Measurements from ENCODE around the gene TEX14. TPM values are rescaled to one million over a fixed set of nuclear protein-coding genes. Genes with fewer than 3 reads are reported as not detected.
"Not testable (repeated sequence)": the region's sequence is repeated elsewhere in the genome, so short reads cannot be mapped to it uniquely, and the experiment has no call there.

Gene TEX14
- total and polyA plus RNA-seq, 9 donors = 0.11 to 1.0 (median 0.34) TPM

- Histone ChIP-seq H3K4me3 (no peak overlapping the region), H3K36me3 (no peaks in the 10 kb centered on the region), H3K9me3 (no peaks in the 10 kb centered on the region), H3K27me3 (no peaks in the 10 kb centered on the region), H3K27ac (no peak overlapping the region), H3K4me1 (ENCODE audit: insufficient read depth) (no peaks in the 10 kb centered on the region)
- no peak for DNase-seq
- 73 to 81% (median 75%) methylated on average over 5 of the region's 5 CpGs for WGBS, 3 donors
- TF ChIP-seq EP300 (IDR thresholded peaks at IDR 0.05) (no peak), CTCF (IDR thresholded peaks at IDR 0.05) (no peak), POLR2A (IDR thresholded peaks at IDR 0.05) (no peak)
- intact Hi-C loops (cut with DNase I) = loop anchor here in 2 of 4 donors (10.0 kb wide), 2 partner anchors 111 to 421 kb away; partner anchors contain the start of genes RAD51C (in 1 of the 2) and TEX14 (in 1 of the 2)
Measured at GRCh38 chr17:58583486-58583885, 108.4 kb downstream of the TEX14 start.

GRCh38 chr17:58582718-58583117 is 109.1 kb downstream of the TEX14 start:
- not testable (repeated sequence) for H3K4me1 ChIP-seq (ENCODE audit: insufficient read depth); H3K36me3 ChIP-seq; H3K27ac ChIP-seq; H3K9me3 ChIP-seq; DNase-seq; H3K4me3 ChIP-seq; H3K27me3 ChIP-seq
- WGBS, 3 donors = 83 to 85% (median 85%) methylated on average over 7 of the region's 7 CpGs
- intact Hi-C loops (cut with DNase I) = loop anchor here in 2 of 4 donors (10.0 kb wide), 2 partner anchors 112 to 422 kb away; partner anchors contain the start of genes RAD51C (in 1 of the 2) and TEX14 (in 1 of the 2)

- TF ChIP-seq POLR2A (IDR thresholded peaks at IDR 0.05) = no peak
- WGBS, 3 donors = 47 to 56% (median 48%) methylated on average over 2 of the region's 2 CpGs
- intact Hi-C loops (cut with DNase I) = loop anchor here in 2 of 4 donors (10.0 kb wide), 2 partner anchors 114 to 424 kb away; partner anchors contain the start of genes RAD51C (in 1 of the 2) and TEX14 (in 1 of the 2)
- Histone ChIP-seq H3K27me3 (no peaks in the 10 kb centered on the region), H3K4me3 (no peak overlapping the region), H3K9me3 (no peaks in the 10 kb centered on the region), H3K36me3 (no peaks in the 10 kb centered on the region), H3K4me1 (ENCODE audit: insufficient read depth) (no peaks in the 10 kb centered on the region), H3K27ac (no peak overlapping the region)
- DNase-seq = no peak
Measured at GRCh38 chr17:58580671-58581070, 111.2 kb downstream of the TEX14 start.

GRCh38 chr17:58577696-58578095 is 114.1 kb downstream of the TEX14 start:
- Histone ChIP-seq H3K36me3 (no peaks in the 10 kb centered on the region), H3K27me3 (no peaks in the 10 kb centered on the region), H3K4me1 (ENCODE audit: insufficient read depth) (no peaks in the 10 kb centered on the region), H3K4me3 (no peak overlapping the region), H3K9me3 (no peaks in the 10 kb centered on the region), H3K27ac (no peak overlapping the region)
- intact Hi-C loops (cut with DNase I) = no loop called here
- TF ChIP-seq POLR2A (IDR thresholded peaks at IDR 0.05) (no peak), CTCF (IDR thresholded peaks at IDR 0.05) (no peak), EP300 (IDR thresholded peaks at IDR 0.05) (no peak)
- 6 to 12% (median 6%) methylated on average over 7 of the region's 7 CpGs for WGBS, 3 donors
- DNase-seq = peak; percentile 11 to 49 (median 39)

- no peaks in the 10 kb centered on the region for H3K36me3 ChIP-seq
- DNase-seq = no peak
- no peaks in the 10 kb centered on the region for H3K27me3 ChIP-seq
- intact Hi-C loops (cut with DNase I) = no loop called here
- H3K9me3 ChIP-seq = no peaks in the 10 kb centered on the region
- H3K4me3 ChIP-seq = no peak overlapping the region
- TF ChIP-seq CTCF (IDR thresholded peaks at IDR 0.05) = no peak
- TF ChIP-seq EP300 (IDR thresholded peaks at IDR 0.05) = no peak
- no peak for TF ChIP-seq POLR2A (IDR thresholded peaks at IDR 0.05)
- 36 to 39% (median 38%) methylated on average over 3 of the region's 3 CpGs for WGBS, 3 donors
- H3K27ac ChIP-seq = no peak overlapping the region
- H3K4me1 ChIP-seq (ENCODE audit: insufficient read depth) = no peaks in the 10 kb centered on the region
Measured at GRCh38 chr17:58576679-58577367, 115.0 kb downstream of the TEX14 start.

Measured in ovary (tissue), 9 donors.